ENCODE data around the gene MYOM3.
"Not testable (repeated sequence)": the region's sequence is repeated elsewhere in the genome, so short reads cannot be mapped to it uniquely, and the experiment has no call there.

MYOM3 gene

DNA sequence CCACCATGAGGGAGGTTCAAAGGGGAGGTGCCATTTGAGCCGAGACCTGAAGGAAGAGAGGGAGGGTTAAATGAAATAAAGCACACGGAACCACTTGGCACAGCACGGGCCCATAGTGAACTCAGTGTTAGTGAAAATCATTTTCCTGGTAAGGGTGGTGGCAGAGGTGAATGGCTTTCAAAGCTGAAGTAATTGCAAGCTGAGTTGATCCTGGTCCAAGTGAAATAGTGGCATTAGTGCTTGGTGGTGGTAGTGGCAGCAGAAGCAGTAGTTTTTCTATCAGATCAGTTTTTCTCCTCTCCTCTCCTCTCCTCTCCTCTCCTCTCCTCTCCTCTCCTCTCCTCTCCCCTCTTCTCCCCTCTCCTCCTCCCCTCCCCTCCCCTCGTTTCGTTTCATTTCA is 101.3 kb downstream of the MYOM3 start:
- no peak overlapping the region for H3K27ac ChIP-seq (replicated peaks; ENCODE audit: low read length)
- H3K79me1 ChIP-seq (ENCODE audit: low read depth, low read length): no peaks in the 10 kb centered on the region
- no peak overlapping the region for H3K4ac ChIP-seq (ENCODE audit: low read length)
- no peaks in the 10 kb centered on the region for H3K4me1 ChIP-seq (ENCODE audit: control insufficient read depth in 2 of 2, insufficient read depth in 1 of 2, low read depth in 1 of 2, low read length in 2 of 2)
- no peak overlapping the region for H3K23ac ChIP-seq (ENCODE audit: low read depth, low read length, poor library complexity)
- H2BK120ac ChIP-seq (ENCODE audit: low read depth, low read length): no peak overlapping the region
- H2AK5ac ChIP-seq (ENCODE audit: low read depth, low read length): no peak overlapping the region
- no peak overlapping the region for H3K4me3 ChIP-seq (ENCODE audit: low read length in 2 of 2)
- H4K8ac ChIP-seq (ENCODE audit: low read depth, low read length): no peak overlapping the region
- DNase-seq (ENCODE audit: low spot score): no peak
- WGBS, 2 donors (ENCODE audit: extremely low coverage in 2 of 2, insufficient read length in 2 of 2, insufficient replicate concordance in 1 of 2): 100% methylated on average over 2 of the region's 5 CpGs; no CpG with 5 or more reads in 1 of the 2 donors
- no peaks in the 10 kb centered on the region for H3K36me3 ChIP-seq (replicated peaks in 1 of 2; ENCODE audit: control insufficient read depth in 2 of 2, insufficient read depth in 2 of 2, low read length in 2 of 2)
- no peak overlapping the region for H2BK12ac ChIP-seq (ENCODE audit: low read length)
- no peak overlapping the region for H3K18ac ChIP-seq (ENCODE audit: low read length)
- H3K27me3 ChIP-seq (ENCODE audit: control insufficient read depth in 3 of 3, insufficient read depth in 3 of 3, low read depth in 1 of 3, low read length in 3 of 3): peaks cover 0 to 2% (median 0%) of the 10 kb centered on the region in 3 experiments
- no peaks in the 10 kb centered on the region for H3K9me3 ChIP-seq (replicated peaks in 1 of 2; ENCODE audit: control insufficient read depth in 2 of 2, insufficient read depth in 1 of 2, low read depth in 1 of 2, low read length in 2 of 2)
- no peak overlapping the region for H2BK5ac ChIP-seq (ENCODE audit: low read length)
- no peak overlapping the region for H3K4me2 ChIP-seq (ENCODE audit: insufficient read depth, low read length, poor library complexity, severe bottlenecking)
- H3K14ac ChIP-seq (ENCODE audit: low read length): no peak overlapping the region
- H3K9ac ChIP-seq (ENCODE audit: low read depth, low read length, poor library complexity): no peak overlapping the region
- H2AFZ ChIP-seq (ENCODE audit: low read length): no peak overlapping the region
- H4K91ac ChIP-seq (ENCODE audit: low read depth, low read length, poor library complexity): no peak overlapping the region
- H2BK15ac ChIP-seq (ENCODE audit: low read length): no peak overlapping the region

DNA sequence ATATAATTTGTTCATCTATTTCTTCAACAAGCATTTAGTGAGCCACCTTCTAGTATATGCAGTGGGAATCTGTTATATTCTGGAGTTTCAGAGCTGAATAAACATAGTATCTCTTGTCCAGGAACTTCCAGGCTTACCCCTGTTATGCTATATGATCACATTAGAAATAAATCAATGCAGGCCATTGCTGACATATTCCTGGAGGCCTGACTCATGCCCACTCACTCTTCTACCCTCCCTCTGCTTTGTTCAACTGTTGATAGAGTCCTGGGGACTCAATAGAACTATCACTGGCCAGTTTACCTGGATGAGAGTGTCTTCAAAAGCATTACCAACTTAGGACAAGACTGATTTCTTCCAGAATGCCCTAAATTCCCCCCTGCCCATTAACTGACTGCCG is 102.5 kb downstream of the MYOM3 start:
- Histone ChIP-seq H3K23ac (ENCODE audit: low read depth, low read length, poor library complexity) (no peak overlapping the region), H2BK12ac (ENCODE audit: low read length) (no peak overlapping the region), H3K18ac (ENCODE audit: low read length) (no peak overlapping the region), H2AK5ac (ENCODE audit: low read depth, low read length) (no peak overlapping the region), H2BK15ac (ENCODE audit: low read length) (no peak overlapping the region), H3K9me3 (replicated peaks in 1 of 2; ENCODE audit: control insufficient read depth in 2 of 2, insufficient read depth in 1 of 2, low read depth in 1 of 2, low read length in 2 of 2) (no peaks in the 10 kb centered on the region), H3K27ac (replicated peaks; ENCODE audit: low read length) (no peak overlapping the region), H3K27me3 (ENCODE audit: control insufficient read depth in 3 of 3, insufficient read depth in 3 of 3, low read depth in 1 of 3, low read length in 3 of 3) (no peaks in the 10 kb centered on the region), H3K79me1 (ENCODE audit: low read depth, low read length) (no peaks in the 10 kb centered on the region), H3K14ac (ENCODE audit: low read length) (no peak overlapping the region), H3K4me1 (ENCODE audit: control insufficient read depth in 2 of 2, insufficient read depth in 1 of 2, low read depth in 1 of 2, low read length in 2 of 2) (no peaks in the 10 kb centered on the region), H3K36me3 (replicated peaks in 1 of 2; ENCODE audit: control insufficient read depth in 2 of 2, insufficient read depth in 2 of 2, low read length in 2 of 2) (no peaks in the 10 kb centered on the region), H3K4ac (ENCODE audit: low read length) (no peak overlapping the region), H2BK5ac (ENCODE audit: low read length) (no peak overlapping the region), H2BK120ac (ENCODE audit: low read depth, low read length) (no peak overlapping the region), H2AFZ (ENCODE audit: low read length) (no peak overlapping the region), H3K9ac (ENCODE audit: low read depth, low read length, poor library complexity) (no peak overlapping the region), H3K4me2 (ENCODE audit: insufficient read depth, low read length, poor library complexity, severe bottlenecking) (no peak overlapping the region), H4K91ac (ENCODE audit: low read depth, low read length, poor library complexity) (no peak overlapping the region), H3K4me3 (ENCODE audit: low read length in 2 of 2) (no peak overlapping the region), H4K8ac (ENCODE audit: low read depth, low read length) (no peak overlapping the region)
- no peak for DNase-seq (ENCODE audit: low spot score)
- no CpG with 5 or more reads among the region's 1 CpG for WGBS, 2 donors (ENCODE audit: extremely low coverage in 2 of 2, insufficient read length in 2 of 2, insufficient replicate concordance in 1 of 2)

DNA sequence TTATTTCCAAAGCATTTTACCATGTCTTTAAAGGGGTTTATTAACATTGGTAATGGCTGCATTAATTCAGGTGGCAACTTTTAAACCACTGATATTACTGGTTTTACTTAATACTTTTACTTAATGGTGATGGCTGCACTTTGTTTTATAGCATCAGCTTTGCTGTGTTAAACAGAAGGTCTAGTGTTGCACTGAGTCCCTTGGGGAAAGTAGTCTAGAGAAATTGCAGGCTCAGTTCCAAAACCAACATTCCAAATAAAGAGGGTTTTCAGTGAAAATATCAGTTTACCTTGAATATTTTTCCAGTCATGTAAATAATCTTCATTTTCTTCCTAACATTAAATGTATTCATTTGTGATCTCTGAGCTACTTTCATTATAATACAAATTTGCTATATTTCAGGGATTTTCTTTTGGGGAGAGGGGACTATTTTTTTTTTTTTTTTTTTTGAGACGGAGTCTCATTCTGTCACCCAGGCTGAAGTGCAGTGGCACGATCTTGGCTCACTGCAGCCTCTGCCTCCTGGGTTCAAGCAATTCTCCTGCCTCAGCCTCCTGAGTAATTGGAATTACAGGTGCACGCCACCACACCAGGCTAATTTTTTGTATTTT is 103.3 kb downstream of the MYOM3 start:
- DNase-seq (ENCODE audit: low spot score); H2BK120ac ChIP-seq (ENCODE audit: low read depth, low read length); H3K23ac ChIP-seq (ENCODE audit: low read depth, low read length, poor library complexity); H3K27ac ChIP-seq (replicated peaks; ENCODE audit: low read length); H2BK5ac ChIP-seq (ENCODE audit: low read length); H2BK12ac ChIP-seq (ENCODE audit: low read length); H3K18ac ChIP-seq (ENCODE audit: low read length); H3K36me3 ChIP-seq (replicated peaks in 1 of 2; ENCODE audit: control insufficient read depth in 2 of 2, insufficient read depth in 2 of 2, low read length in 2 of 2); H3K14ac ChIP-seq (ENCODE audit: low read length); H3K79me1 ChIP-seq (ENCODE audit: low read depth, low read length); H2AFZ ChIP-seq (ENCODE audit: low read length); H3K4ac ChIP-seq (ENCODE audit: low read length); H2AK5ac ChIP-seq (ENCODE audit: low read depth, low read length); H2BK15ac ChIP-seq (ENCODE audit: low read length); H3K4me2 ChIP-seq (ENCODE audit: insufficient read depth, low read length, poor library complexity, severe bottlenecking); H4K8ac ChIP-seq (ENCODE audit: low read depth, low read length); H3K27me3 ChIP-seq (ENCODE audit: control insufficient read depth in 3 of 3, insufficient read depth in 3 of 3, low read depth in 1 of 3, low read length in 3 of 3); H3K9ac ChIP-seq (ENCODE audit: low read depth, low read length, poor library complexity); H3K4me3 ChIP-seq (ENCODE audit: low read length in 2 of 2); H3K9me3 ChIP-seq (replicated peaks in 1 of 2; ENCODE audit: control insufficient read depth in 2 of 2, insufficient read depth in 1 of 2, low read depth in 1 of 2, low read length in 2 of 2); H4K91ac ChIP-seq (ENCODE audit: low read depth, low read length, poor library complexity); H3K4me1 ChIP-seq (ENCODE audit: control insufficient read depth in 2 of 2, insufficient read depth in 1 of 2, low read depth in 1 of 2, low read length in 2 of 2): not testable (repeated sequence)
- WGBS, 2 donors (ENCODE audit: extremely low coverage in 2 of 2, insufficient read length in 2 of 2, insufficient replicate concordance in 1 of 2): no CpG with 5 or more reads among the region's 3 CpGs

DNA sequence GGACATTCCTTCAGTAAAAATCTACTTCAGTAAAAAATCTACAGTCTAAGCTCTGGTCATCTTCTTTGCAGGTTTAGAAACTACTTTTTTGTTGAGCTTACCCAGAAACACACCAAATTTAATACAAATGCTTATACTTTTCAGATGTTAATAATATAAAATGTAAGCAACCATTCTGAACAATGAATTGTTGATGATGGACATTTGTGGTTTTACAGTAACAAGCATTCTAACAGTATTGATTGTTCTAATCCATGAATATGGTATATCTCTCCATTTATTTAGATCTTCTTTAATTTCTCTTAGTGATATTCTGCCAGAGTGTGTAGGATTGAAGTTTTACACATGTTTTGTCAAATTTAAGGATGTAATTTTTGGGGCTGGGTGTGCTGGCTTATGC is 104.9 kb downstream of the MYOM3 start:
- Histone ChIP-seq H4K91ac (ENCODE audit: low read depth, low read length, poor library complexity) (no peak overlapping the region), H2BK12ac (ENCODE audit: low read length) (no peak overlapping the region), H3K23ac (ENCODE audit: low read depth, low read length, poor library complexity) (no peak overlapping the region), H3K4me2 (ENCODE audit: insufficient read depth, low read length, poor library complexity, severe bottlenecking) (no peak overlapping the region), H3K18ac (ENCODE audit: low read length) (no peak overlapping the region), H3K4me1 (ENCODE audit: control insufficient read depth in 2 of 2, insufficient read depth in 1 of 2, low read depth in 1 of 2, low read length in 2 of 2) (peaks cover 3 to 8% of the 10 kb centered on the region in 2 donors), H2AFZ (ENCODE audit: low read length) (no peak overlapping the region), H3K36me3 (replicated peaks in 1 of 2; ENCODE audit: control insufficient read depth in 2 of 2, insufficient read depth in 2 of 2, low read length in 2 of 2) (no peaks in the 10 kb centered on the region), H2BK15ac (ENCODE audit: low read length) (no peak overlapping the region), H3K4me3 (ENCODE audit: low read length in 2 of 2) (no peak overlapping the region), H3K27ac (replicated peaks; ENCODE audit: low read length) (no peak overlapping the region), H3K27me3 (ENCODE audit: control insufficient read depth in 3 of 3, insufficient read depth in 3 of 3, low read depth in 1 of 3, low read length in 3 of 3) (no peaks in the 10 kb centered on the region), H2BK120ac (ENCODE audit: low read depth, low read length) (no peak overlapping the region), H3K14ac (ENCODE audit: low read length) (no peak overlapping the region), H3K9ac (ENCODE audit: low read depth, low read length, poor library complexity) (no peak overlapping the region), H4K8ac (ENCODE audit: low read depth, low read length) (no peak overlapping the region), H2BK5ac (ENCODE audit: low read length) (no peak overlapping the region), H3K9me3 (replicated peaks in 1 of 2; ENCODE audit: control insufficient read depth in 2 of 2, insufficient read depth in 1 of 2, low read depth in 1 of 2, low read length in 2 of 2) (no peaks in the 10 kb centered on the region), H2AK5ac (ENCODE audit: low read depth, low read length) (no peak overlapping the region), H3K79me1 (ENCODE audit: low read depth, low read length) (no peaks in the 10 kb centered on the region), H3K4ac (ENCODE audit: low read length) (no peak overlapping the region)
- DNase-seq (ENCODE audit: low spot score): no peak

Data from neuronal stem cell (in vitro differentiated cells).